MM.1S (cell line): ENCODE results near the gene AMOTL1.

Source experiments
- CTCF ChIP-seq: fragments of 300-600 bp; sonication (generic); IDR thresholded peaks from 2 replicates; pipeline ENCODE4 v1.5.1; 2016; ENCODE audit warnings: antibody characterized with exemption, low read length, mixed read lengths
- EZH2phosphoT487 ChIP-seq: fragments of 300-600 bp; sonication (generic); IDR thresholded peaks from 2 replicates; pipeline ENCODE4 v1.6.1; 2018; ENCODE audit warnings: antibody characterized with exemption, low read length

- TF ChIP-seq EZH2phosphoT487 (no peak), CTCF (no peak)
These were observed 40.3 kb upstream of the AMOTL1 start for GRCh38 chr11:94727819-94728218.
